Anterior cingulate cortex (tissue), 58 donors: ENCODE data around the gene PSME3IP1.
"Not testable (repeated sequence)": the region's sequence is repeated elsewhere in the genome, so short reads cannot be mapped to it uniquely, and the experiment has no call there.

Experiments used
- DNase-seq, 58 donors: peaks; one replicate each; lab custom pipeline; 2025; lab: John Stamatoyannopoulos, UW

PSME3IP1 gene

GRCh38 chr16:57127836-57128235 lies 58.0 kb downstream of the PSME3IP1 start:
- DNase-seq, result no peak

DNA sequence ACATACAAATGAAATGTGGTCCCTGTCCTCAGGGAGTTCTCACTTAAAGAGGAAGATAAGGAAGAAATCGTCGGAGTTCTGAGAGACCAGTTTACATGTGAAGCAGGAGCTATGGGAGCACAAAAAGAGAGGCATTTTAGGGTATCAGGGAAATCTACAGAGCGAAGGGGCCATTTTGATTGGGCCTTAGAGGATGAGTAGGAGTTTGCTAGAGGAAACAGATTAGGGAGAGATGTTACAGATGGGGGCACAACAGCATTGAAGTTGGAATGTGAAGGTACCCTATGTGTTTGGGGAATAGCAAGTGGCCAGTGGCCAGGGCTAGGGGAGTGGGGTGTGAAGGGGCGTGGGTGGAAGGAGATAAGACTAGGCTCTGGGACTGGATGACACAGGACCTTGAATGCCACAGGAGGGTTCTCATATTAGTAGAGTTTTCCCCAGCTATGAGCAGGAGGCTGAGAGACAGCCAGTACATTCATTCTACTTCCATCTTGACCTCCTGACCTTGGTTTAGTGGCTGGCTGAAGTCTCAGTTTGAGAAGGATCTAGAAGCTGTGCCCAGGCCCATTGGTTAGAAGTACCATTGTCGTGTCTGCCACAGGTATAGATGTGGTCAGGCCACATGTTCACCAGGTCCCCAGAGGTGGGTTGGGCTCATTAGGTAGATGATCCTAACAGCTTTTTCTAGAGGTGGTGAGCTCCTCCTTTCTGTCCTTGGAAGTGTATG lies 58.6 kb downstream of the PSME3IP1 start:
- no peak for DNase-seq

GRCh38 chr16:57126411-57126810 lies 59.4 kb downstream of the PSME3IP1 start:
- DNase-seq, result no peak

DNA sequence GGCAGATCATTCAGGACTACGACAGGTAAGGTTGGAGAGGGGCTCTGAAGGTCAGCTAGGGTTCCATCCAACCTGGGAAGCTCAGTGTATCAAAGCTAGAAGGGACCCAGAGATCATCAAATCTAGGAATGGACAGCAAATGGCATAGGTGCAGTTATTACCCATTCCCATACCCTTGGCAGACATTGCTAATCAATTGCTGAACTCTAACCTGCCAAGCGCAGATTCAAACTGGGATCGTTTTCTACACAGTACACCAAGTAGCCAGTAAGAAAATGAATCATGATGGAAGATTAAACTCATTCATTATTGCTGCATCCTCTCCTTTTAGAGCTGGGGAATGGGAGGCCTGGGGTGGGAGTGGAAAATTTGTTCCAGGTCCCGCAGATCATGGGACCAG lies 59.9 kb downstream of the PSME3IP1 start:
- no peak for DNase-seq

DNA sequence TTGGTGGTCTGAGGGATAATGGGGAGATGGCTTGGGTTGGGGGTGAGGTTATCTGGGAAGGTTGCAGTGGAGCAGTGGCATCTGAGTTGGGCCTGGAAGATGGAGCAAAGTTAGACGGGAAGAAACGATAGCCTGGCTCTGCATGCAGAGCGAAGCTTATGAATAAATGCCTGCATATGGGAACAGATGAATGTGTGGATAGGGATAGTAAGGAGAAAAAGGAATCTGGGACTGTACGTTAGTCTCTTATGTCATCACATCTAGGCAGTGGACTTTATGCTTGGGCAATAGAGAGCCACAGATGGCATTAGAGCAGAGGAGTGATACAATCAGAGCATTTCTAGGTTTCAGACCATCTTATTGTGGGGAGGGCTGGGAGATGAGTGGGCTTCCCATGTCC lies 60.5 kb downstream of the PSME3IP1 start:
- DNase-seq, result no peak

GRCh38 chr16:57123974-57124674 lies 61.7 kb downstream of the PSME3IP1 start:
- no peak for DNase-seq

GRCh38 chr16:57123216-57123973 lies 62.4 kb downstream of the PSME3IP1 start:
- DNase-seq, result no peak

DNA sequence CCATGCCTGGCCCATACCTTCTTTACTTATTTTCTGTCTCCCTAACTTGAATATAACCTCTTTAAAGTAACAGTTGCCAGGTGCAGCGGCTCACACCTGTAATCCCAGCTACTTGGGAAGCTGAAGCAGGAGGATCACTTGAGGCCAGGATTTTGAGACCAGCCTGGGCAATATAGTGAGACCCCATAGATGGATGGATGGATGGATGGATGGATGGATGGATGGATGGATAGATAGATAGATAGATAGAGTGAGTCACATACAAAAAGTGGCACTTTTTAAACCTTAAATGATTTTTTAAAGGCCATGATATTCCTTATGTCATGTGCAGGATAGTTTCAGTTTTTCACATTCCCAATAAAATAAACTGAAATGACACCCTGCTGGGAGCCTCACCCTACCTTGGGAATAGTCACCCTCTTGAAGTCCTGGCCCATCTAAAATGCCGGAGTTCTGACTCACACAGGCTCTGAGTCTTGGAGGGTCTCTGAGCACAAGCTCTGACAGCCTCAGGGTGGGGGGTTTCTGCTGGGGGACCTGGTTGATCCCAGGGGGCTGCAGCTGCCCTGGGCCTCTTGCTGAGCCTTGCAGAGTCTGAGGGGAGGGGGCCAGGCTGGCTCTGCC lies 67.3 kb downstream of the PSME3IP1 start:
- no peak for DNase-seq

DNA sequence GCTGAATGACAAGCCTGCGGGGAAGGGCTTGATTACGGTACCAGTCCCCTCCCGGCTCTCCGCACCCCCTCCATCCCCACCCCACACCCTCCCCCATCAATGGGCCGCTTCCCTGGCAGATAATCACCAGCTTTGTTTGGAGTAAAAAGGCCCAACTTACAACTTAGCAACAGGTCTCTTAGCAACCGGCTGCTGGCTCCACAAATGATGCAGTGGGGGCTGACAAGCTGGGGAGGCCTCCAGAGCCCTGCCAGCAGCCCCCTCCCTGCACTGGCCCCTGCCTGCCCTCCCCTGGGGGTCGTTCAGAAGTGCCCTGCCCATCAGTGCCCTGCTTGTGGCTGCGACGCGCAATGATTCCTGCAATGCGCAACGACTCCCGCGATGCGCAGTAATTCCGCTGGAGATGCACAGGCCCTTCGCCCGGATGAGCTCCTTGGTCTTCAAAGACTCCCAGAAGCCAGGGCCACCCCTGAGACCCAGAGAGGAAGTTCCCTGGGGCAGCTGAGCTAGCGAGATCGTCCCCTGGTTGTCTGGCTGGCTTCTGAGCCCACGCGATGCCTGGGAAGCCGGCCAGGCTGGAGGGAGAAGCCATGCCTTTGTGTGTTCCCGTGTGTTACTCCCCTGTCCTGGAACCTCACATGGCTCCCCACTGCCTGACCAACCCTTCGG lies 70.2 kb downstream of the PSME3IP1 start:
- peak in 57 of 58 donors; percentile 18 to 95 (median 86) for DNase-seq

- DNase-seq, result peak in 5 of 58 donors; percentile 52 to 86 (median 60)
Measured at GRCh38 chr16:57115168-57115513, 70.7 kb downstream of the PSME3IP1 start.

DNA sequence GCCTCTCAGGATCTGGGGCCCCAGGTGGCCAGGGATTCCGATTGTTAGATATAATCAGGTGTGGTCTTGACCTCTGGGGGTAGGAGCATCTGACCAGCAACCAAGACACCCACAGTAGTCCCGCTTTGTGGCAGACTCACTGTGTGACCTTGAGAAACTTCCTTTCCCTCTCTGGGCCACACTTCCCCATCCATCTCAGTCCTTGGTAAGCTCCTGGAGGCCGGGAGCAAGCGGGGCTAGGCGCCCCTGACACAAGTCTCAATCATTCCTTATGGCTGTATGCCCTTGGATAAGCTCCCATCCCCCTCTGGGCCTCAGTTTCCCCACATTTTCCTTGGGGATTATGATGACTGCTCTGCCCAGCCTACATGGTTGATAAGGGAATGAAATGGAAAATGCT lies 72.2 kb downstream of the PSME3IP1 start:
- no peak for DNase-seq

DNA sequence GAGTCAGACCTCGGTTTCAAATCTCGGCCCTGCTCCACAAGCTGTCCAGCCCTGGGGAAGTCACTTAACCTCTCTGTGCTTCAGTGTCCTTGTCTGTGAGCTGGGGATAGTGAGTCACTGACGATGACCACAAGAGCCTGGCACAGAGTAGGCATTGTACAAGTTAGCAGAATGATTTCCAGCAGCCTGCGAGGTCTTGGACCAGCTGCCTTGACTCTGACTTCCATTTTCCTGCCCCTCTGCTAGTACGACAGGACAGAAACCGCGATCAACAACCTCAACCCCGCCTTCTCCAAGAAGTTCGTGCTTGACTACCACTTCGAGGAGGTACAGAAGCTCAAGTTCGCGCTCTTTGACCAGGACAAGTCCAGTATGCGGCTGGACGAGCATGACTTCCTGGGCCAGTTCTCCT lies 72.8 kb downstream of the PSME3IP1 start:
- peak in 11 of 58 donors; percentile 26 to 66 (median 46) for DNase-seq

GRCh38 chr16:57112403-57113041 lies 73.3 kb downstream of the PSME3IP1 start:
- no peak for DNase-seq

GRCh38 chr16:57111420-57111819 lies 74.4 kb downstream of the PSME3IP1 start:
- no peak for DNase-seq

- no peak for DNase-seq
Measured at GRCh38 chr16:57110937-57111336, 74.9 kb downstream of the PSME3IP1 start.

- DNase-seq, result not testable (repeated sequence)
Measured at GRCh38 chr16:57109259-57110105, 76.4 kb downstream of the PSME3IP1 start.

DNA sequence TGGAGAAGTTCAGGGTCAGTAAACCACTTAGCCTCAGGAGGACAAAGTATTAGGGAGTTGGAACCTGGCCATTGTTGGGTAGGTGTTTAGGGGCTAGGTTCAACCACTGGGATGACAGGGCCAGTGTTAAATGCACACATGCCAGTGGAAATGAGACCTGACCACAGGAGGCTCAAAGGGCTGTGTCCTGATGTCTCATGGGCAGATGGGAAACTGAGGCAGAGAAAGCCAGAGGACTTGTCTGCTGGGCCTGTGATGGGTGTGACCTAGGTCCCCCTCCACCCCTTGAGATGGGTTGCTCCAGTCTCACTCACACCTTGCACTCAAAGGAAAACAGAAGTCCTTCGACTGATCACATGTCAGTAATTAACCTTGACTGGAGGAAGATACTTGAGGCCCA lies 77.4 kb downstream of the PSME3IP1 start:
- no peak for DNase-seq

- DNase-seq, result peak in 7 of 58 donors; percentile 11 to 59 (median 30)
Measured at GRCh38 chr16:57107321-57107922, 78.4 kb downstream of the PSME3IP1 start.
